Cortex of kidney (tissue), 1 donor: Measurements from ENCODE around the gene BICD2.
"Not testable (repeated sequence)": the region's sequence is repeated elsewhere in the genome, so short reads cannot be mapped to it uniquely, and the experiment has no call there.

ENCODE experiments used
- DNase-seq: peaks from one replicate; lab custom pipeline; 2025; lab: John Stamatoyannopoulos, UW

BICD2 gene

GRCh38 chr9:92764381-92764987 is at the start of gene BICD2:
BICD2 (minus strand) TSS chr9:92764833; CDS start chr9:92764744, 89 bp downstream.
- no peak for DNase-seq

- DNase-seq, result not testable (repeated sequence)
Measured at GRCh38 chr9:92809629-92810326, 45.1 kb upstream of the BICD2 start.

GRCh38 chr9:92808726-92809451 is 44.3 kb upstream of the BICD2 start:
- no peak for DNase-seq

GRCh38 chr9:92807757-92808725 is 43.4 kb upstream of the BICD2 start:
- DNase-seq, result no peak

GRCh38 chr9:92807031-92807756 is 42.6 kb upstream of the BICD2 start:
- no peak for DNase-seq

- no peak for DNase-seq
Measured at GRCh38 chr9:92804727-92805126, 40.1 kb upstream of the BICD2 start.

GRCh38 chr9:92798358-92798757 is 33.7 kb upstream of the BICD2 start:
- no peak for DNase-seq

GRCh38 chr9:92796337-92796804 is 31.7 kb upstream of the BICD2 start:
- DNase-seq, result not testable (repeated sequence)

GRCh38 chr9:92795598-92796336 is 31.1 kb upstream of the BICD2 start:
- no peak for DNase-seq

- DNase-seq, result no peak
Measured at GRCh38 chr9:92795000-92795399, 30.4 kb upstream of the BICD2 start.

- no peak for DNase-seq
Measured at GRCh38 chr9:92794426-92794825, 29.8 kb upstream of the BICD2 start.

GRCh38 chr9:92790542-92791527 is 26.2 kb upstream of the BICD2 start:
- no peak for DNase-seq

GRCh38 chr9:92786298-92786697 is 21.7 kb upstream of the BICD2 start:
- DNase-seq, result no peak

GRCh38 chr9:92781899-92782298 is 17.3 kb upstream of the BICD2 start:
- no peak for DNase-seq

GRCh38 chr9:92780206-92780605 is 15.6 kb upstream of the BICD2 start:
- no peak for DNase-seq

GRCh38 chr9:92775466-92775865 is 10.8 kb upstream of the BICD2 start:
- DNase-seq, result no peak

- DNase-seq, result no peak
Measured at GRCh38 chr9:92774274-92774673, 9.6 kb upstream of the BICD2 start.

- no peak for DNase-seq
Measured at GRCh38 chr9:92773810-92774209, 9.2 kb upstream of the BICD2 start.

GRCh38 chr9:92771309-92771708 is 6.7 kb upstream of the BICD2 start:
- no peak for DNase-seq
